ENCODE results near the gene IL11RA.

The IL11RA gene

GRCh38 chr9:34629491-34629808 lies 22.5 kb upstream of the IL11RA start:
- no peak overlapping the region for H3K9ac ChIP-seq
- peaks cover 54% of the 10 kb centered on the region for H3K27me3 ChIP-seq (ENCODE audit: insufficient read depth, low read depth)
- TF ChIP-seq CTCF (conservative IDR thresholded peaks at IDR 0.05; ENCODE audit: low read depth, low read length): no peak
- H3K36me3 ChIP-seq (ENCODE audit: insufficient read depth): no peaks in the 10 kb centered on the region
- no peaks in the 10 kb centered on the region for H3K79me2 ChIP-seq (ENCODE audit: insufficient read depth, low read depth)
- no peak overlapping the region for H3K4me2 ChIP-seq
- H4K20me1 ChIP-seq (ENCODE audit: insufficient read depth): no peaks in the 10 kb centered on the region
- no peak overlapping the region for H3K27ac ChIP-seq
- H2AFZ ChIP-seq (ENCODE audit: low read depth): no peak overlapping the region
- no peak overlapping the region for H3K4me3 ChIP-seq (IDR thresholded peaks at IDR 0.05; ENCODE audit: insufficient read depth, low read depth, low read length)
- H3K4me1 ChIP-seq (ENCODE audit: low read depth, poor library complexity, severe bottlenecking): peaks cover 12% of the 10 kb centered on the region

GRCh38 chr9:34630402-34631154 lies 21.4 kb upstream of the IL11RA start:
- Histone ChIP-seq H3K9ac (no peak overlapping the region), H2AFZ (ENCODE audit: low read depth) (no peak overlapping the region), H3K27me3 (ENCODE audit: insufficient read depth, low read depth) (peaks cover 53% of the 10 kb centered on the region), H4K20me1 (ENCODE audit: insufficient read depth) (no peaks in the 10 kb centered on the region), H3K79me2 (ENCODE audit: insufficient read depth, low read depth) (peaks cover 6% of the 10 kb centered on the region), H3K36me3 (ENCODE audit: insufficient read depth) (no peaks in the 10 kb centered on the region), H3K4me2 (no peak overlapping the region), H3K27ac (no peak overlapping the region), H3K4me1 (ENCODE audit: low read depth, poor library complexity, severe bottlenecking) (peaks cover 13% of the 10 kb centered on the region), H3K4me3 (IDR thresholded peaks at IDR 0.05; ENCODE audit: insufficient read depth, low read depth, low read length) (no peak overlapping the region)
- no peak for TF ChIP-seq CTCF (conservative IDR thresholded peaks at IDR 0.05; ENCODE audit: low read depth, low read length)

GRCh38 chr9:34633166-34633565 lies 18.8 kb upstream of the IL11RA start:
- Histone ChIP-seq H3K4me1 (ENCODE audit: low read depth, poor library complexity, severe bottlenecking) (peaks cover 22% of the 10 kb centered on the region), H3K27ac (no peak overlapping the region), H2AFZ (ENCODE audit: low read depth) (no peak overlapping the region), H3K27me3 (ENCODE audit: insufficient read depth, low read depth) (peaks cover 27% of the 10 kb centered on the region), H3K79me2 (ENCODE audit: insufficient read depth, low read depth) (peaks cover 25% of the 10 kb centered on the region), H3K4me2 (no peak overlapping the region), H3K36me3 (ENCODE audit: insufficient read depth) (no peaks in the 10 kb centered on the region), H4K20me1 (ENCODE audit: insufficient read depth) (no peaks in the 10 kb centered on the region), H3K9ac (no peak overlapping the region), H3K4me3 (IDR thresholded peaks at IDR 0.05; ENCODE audit: insufficient read depth, low read depth, low read length) (no peak overlapping the region)
- TF ChIP-seq CTCF (conservative IDR thresholded peaks at IDR 0.05; ENCODE audit: low read depth, low read length): no peak

- peak; percentile 92 for TF ChIP-seq CTCF (conservative IDR thresholded peaks at IDR 0.05; ENCODE audit: low read depth, low read length)
- H2AFZ ChIP-seq (ENCODE audit: low read depth): no peak overlapping the region
- H3K9ac ChIP-seq: no peak overlapping the region
Measured at GRCh38 chr9:34633851-34634550, 18.0 kb upstream of the IL11RA start.

More at GRCh38 chr9:34633851-34634550, 18.0 kb upstream of the IL11RA start:
- Histone ChIP-seq H3K27me3 (ENCODE audit: insufficient read depth, low read depth) (peaks cover 21% of the 10 kb centered on the region; the same call in 1 of the 2 replicates), H3K4me3 (IDR thresholded peaks at IDR 0.05; ENCODE audit: insufficient read depth, low read depth, low read length) (no peak overlapping the region), H3K79me2 (ENCODE audit: insufficient read depth, low read depth) (peaks cover 25% of the 10 kb centered on the region), H3K4me1 (ENCODE audit: low read depth, poor library complexity, severe bottlenecking) (peaks cover 26% of the 10 kb centered on the region), H4K20me1 (ENCODE audit: insufficient read depth) (no peaks in the 10 kb centered on the region), H3K36me3 (ENCODE audit: insufficient read depth) (no peaks in the 10 kb centered on the region), H3K27ac (no peak overlapping the region), H3K4me2 (no peak overlapping the region)
